GM23248 (cell line): Measurements from ENCODE around the gene TMEM169. TPM values are rescaled to one million over a fixed set of nuclear protein-coding genes. Genes with fewer than 3 reads are reported as not detected.

Source experiments
- DNase-seq: peaks from one replicate; pipeline ENCODE4 v3.0.0-alpha.2; 2015
- H2AFZ ChIP-seq: fragments of 200-600 bp; sonication (generic); 2 replicates; pipeline ENCODE4 v1.6.1; 2016; ENCODE audit warnings: antibody characterized with exemption
- H3F3A ChIP-seq: fragments of 200-600 bp; sonication (generic); 2 replicates; pipeline ENCODE4 v1.6.1; 2016; ENCODE audit warnings: mild to moderate bottlenecking, antibody characterized with exemption, mixed run types; ENCODE audit not compliant: insufficient read depth
- H3K27ac ChIP-seq: fragments of 200-600 bp; sonication (generic); 2 replicates; pipeline ENCODE4 v1.5.1; 2016; ENCODE audit warnings: mild to moderate bottlenecking
- H3K27me3 ChIP-seq: fragments of 200-600 bp; sonication (generic); replicated peaks from 2 replicates; pipeline ENCODE4 v1.6.1; 2016; ENCODE audit warnings: mild to moderate bottlenecking; ENCODE audit not compliant: insufficient read depth
- H3K36me3 ChIP-seq: fragments of 200-600 bp; sonication (generic); 2 replicates; pipeline ENCODE4 v1.6.1; 2016; ENCODE audit warnings: low read depth, mild to moderate bottlenecking
- H3K4me1 ChIP-seq: fragments of 200-600 bp; sonication (generic); 2 replicates; pipeline ENCODE4 v1.6.1; 2016; ENCODE audit warnings: mild to moderate bottlenecking; ENCODE audit not compliant: insufficient read depth
- H3K4me2 ChIP-seq: fragments of 200-600 bp; sonication (generic); one replicate; pipeline ENCODE4 v1.6.1; 2016; ENCODE audit warnings: mild to moderate bottlenecking; ENCODE audit not compliant: unreplicated experiment
- H3K4me3 ChIP-seq: fragments of 200-600 bp; sonication (generic); 2 replicates; pipeline ENCODE4 v1.5.1; 2016; ENCODE audit warnings: mild to moderate bottlenecking
- H3K79me2 ChIP-seq: fragments of 200-600 bp; sonication (generic); 2 replicates; pipeline ENCODE4 v1.6.1; 2016; ENCODE audit warnings: mild to moderate bottlenecking; ENCODE audit not compliant: insufficient read depth
- H3K9ac ChIP-seq: fragments of 200-600 bp; sonication (generic); 2 replicates; pipeline ENCODE4 v1.6.1; 2016; ENCODE audit warnings: mild to moderate bottlenecking
- H3K9me2 ChIP-seq: fragments of 200-600 bp; sonication (generic); 2 replicates; pipeline ENCODE4 v1.6.1; 2016; ENCODE audit warnings: mixed run types, mild to moderate bottlenecking, moderate library complexity; ENCODE audit not compliant: insufficient read depth
- H3K9me3 ChIP-seq: fragments of 200-600 bp; sonication (generic); one replicate; pipeline ENCODE4 v1.6.1; 2017; ENCODE audit warnings: low read depth
- H4K20me1 ChIP-seq: fragments of 200-600 bp; sonication (generic); 2 replicates; pipeline ENCODE4 v1.6.0; 2016; ENCODE audit not compliant: insufficient read depth
- EZH2 ChIP-seq: fragments of 200-600 bp; sonication (generic); IDR thresholded peaks from 2 replicates; pipeline ENCODE4 v1.6.1; 2018; ENCODE audit warnings: antibody characterized with exemption, mild to moderate bottlenecking; ENCODE audit not compliant: insufficient read depth, poor library complexity, severe bottlenecking
- EZH2phosphoT487 ChIP-seq: fragments of 200-600 bp; sonication (generic); IDR thresholded peaks from 2 replicates; pipeline ENCODE4 v1.6.1; 2018; ENCODE audit warnings: antibody characterized with exemption, moderate library complexity, mild to moderate bottlenecking, low read depth; ENCODE audit not compliant: insufficient read depth
- WGBS, 2 experiments: methylation state at CpG; one replicate each; pipeline ENCODE4 v1.1.6; 2015 to 2017; ENCODE audit warnings: low lambda C conversion rate in 2 of 2, low coverage in 1 of 2; ENCODE audit errors: missing lambda C conversion rate in 2 of 2; 5-methylcytosine and 5-hydroxymethylcytosine counted together
- in situ Hi-C: fragments of 300-500 bp; cut with MboI; formaldehyde crosslinking; loops from 2 replicates; pipeline ENCODE4 v1.15.0; 2020
- polyA plus RNA-seq: library from polyadenylated mRNA; unstranded; fragments of >200 nt; fragmentation: Nextera tagmentation; extraction: Ambion mirVana; gene quantifications from 2 replicates; pipeline ENCODE4 v1.2.1, GENCODE V29; 2016
- total RNA-seq: library from RNA; depleted of rRNA; stranded (reverse); fragments of >200 nt; shearing (Covaris generic); gene quantifications from 2 replicates; pipeline ENCODE4 v1.2.3, GENCODE V29; 2014

TMEM169 gene
- total and polyA plus RNA-seq, 2 experiments from 2014 or later = under 0.01 to 0.11 TPM

DNA sequence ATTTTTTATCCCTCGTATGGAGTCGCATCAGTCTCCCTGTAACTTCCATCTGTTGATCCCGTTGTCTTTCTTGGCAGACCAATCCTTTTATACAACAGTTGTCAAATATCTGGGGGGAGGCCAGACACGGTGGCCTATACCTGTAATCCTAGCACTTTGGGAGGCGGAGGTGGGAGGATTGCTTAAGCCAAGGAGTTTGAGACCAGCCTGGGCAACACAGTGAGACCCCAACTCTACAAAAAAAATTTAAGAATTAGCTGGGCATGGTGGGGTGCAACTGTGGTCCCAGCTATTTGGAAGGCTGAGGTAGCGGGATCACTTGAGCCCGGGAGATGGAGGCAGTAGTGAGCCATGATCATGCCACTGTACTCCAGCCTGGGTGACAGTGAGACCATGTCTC, 29.4 kb downstream of the TMEM169 start:
- Histone ChIP-seq H3F3A (peaks cover 33% of the 10 kb centered on the region), H2AFZ (no peak overlapping the region), H3K4me1 (peaks cover 35% of the 10 kb centered on the region), H3K27me3 (no peaks in the 10 kb centered on the region), H3K9me2 (no peaks in the 10 kb centered on the region), H3K79me2 (peaks cover 60% of the 10 kb centered on the region), H3K9ac (peak overlapping the region; percentile 93), H3K9me3 (no peaks in the 10 kb centered on the region), H3K27ac (peak overlapping the region; percentile 63), H3K36me3 (peaks cover 42% of the 10 kb centered on the region), H3K4me2 (peak overlapping the region; percentile 94), H4K20me1 (no peaks in the 10 kb centered on the region), H3K4me3 (peak overlapping the region; percentile 90)
- 70 to 73% methylated on average over 7 of the region's 7 CpGs for WGBS, 2 experiments
- in situ Hi-C loops = no loop called here
- no peak for DNase-seq
- TF ChIP-seq EZH2 (no peak), EZH2phosphoT487 (no peak)

- no peak for DNase-seq
- in situ Hi-C loops = no loop called here
- peak overlapping the region; percentile 12 for H3K27ac ChIP-seq
Measured at GRCh38 chr2:216112926-216113325, 31.2 kb downstream of the TMEM169 start.

DNA sequence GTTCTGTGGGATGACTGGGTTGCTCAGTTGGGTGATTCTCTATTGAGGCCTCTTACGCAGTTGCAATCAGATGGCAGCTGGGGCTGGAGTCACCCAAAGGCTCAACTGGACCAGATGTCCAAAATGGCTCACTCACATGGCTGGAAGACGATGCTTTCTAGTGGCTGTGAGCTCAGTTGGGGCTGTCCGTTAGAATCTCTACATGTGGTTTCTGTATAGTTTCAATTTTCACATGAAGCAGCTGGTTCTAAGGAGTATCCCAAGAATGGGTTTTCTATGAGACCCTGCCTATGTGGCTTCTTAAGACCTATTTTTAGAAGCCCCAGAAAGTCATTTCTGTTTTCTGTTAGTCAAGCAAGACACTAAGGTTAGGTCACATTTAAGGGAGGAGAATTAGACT, 31.9 kb downstream of the TMEM169 start:
- no peak overlapping the region for H2AFZ ChIP-seq
- H4K20me1 ChIP-seq = no peaks in the 10 kb centered on the region
- in situ Hi-C loops = no loop called here
- no peaks in the 10 kb centered on the region for H3K9me3 ChIP-seq
- H3F3A ChIP-seq = peaks cover 42% of the 10 kb centered on the region
- peaks cover 54% of the 10 kb centered on the region for H3K4me1 ChIP-seq
- H3K27me3 ChIP-seq = no peaks in the 10 kb centered on the region
- no peaks in the 10 kb centered on the region for H3K9me2 ChIP-seq
- no peak for DNase-seq
- no peak overlapping the region for H3K4me2 ChIP-seq
- no peak overlapping the region for H3K9ac ChIP-seq
- peak overlapping the region; percentile 12 for H3K27ac ChIP-seq
- no peak for TF ChIP-seq EZH2
- TF ChIP-seq EZH2phosphoT487 = no peak
- H3K4me3 ChIP-seq = no peak overlapping the region
- peaks cover 66% of the 10 kb centered on the region for H3K36me3 ChIP-seq
- peaks cover 85% of the 10 kb centered on the region for H3K79me2 ChIP-seq
- 59 to 66% methylated on average over 3 of the region's 3 CpGs for WGBS, 2 experiments

More at GRCh38 chr2:216112926-216113325, 31.2 kb downstream of the TMEM169 start:
- Histone ChIP-seq H3K36me3 (peaks cover 59% of the 10 kb centered on the region), H3K4me3 (no peak overlapping the region), H4K20me1 (no peaks in the 10 kb centered on the region), H3K4me2 (no peak overlapping the region), H3K79me2 (peaks cover 78% of the 10 kb centered on the region), H3K4me1 (peaks cover 53% of the 10 kb centered on the region), H3K9ac (0 out of 2 replicates have a peak overlapping the region, but pooled peaks have one; percentile 93), H3F3A (peaks cover 42% of the 10 kb centered on the region), H2AFZ (no peak overlapping the region), H3K9me2 (no peaks in the 10 kb centered on the region), H3K27me3 (no peaks in the 10 kb centered on the region), H3K9me3 (no peaks in the 10 kb centered on the region)
- no peak for TF ChIP-seq EZH2
- TF ChIP-seq EZH2phosphoT487 = no peak
- 61 to 62% methylated on average over 4 of the region's 4 CpGs for whole genome bisulfite sequencing, 2 experiments

DNA sequence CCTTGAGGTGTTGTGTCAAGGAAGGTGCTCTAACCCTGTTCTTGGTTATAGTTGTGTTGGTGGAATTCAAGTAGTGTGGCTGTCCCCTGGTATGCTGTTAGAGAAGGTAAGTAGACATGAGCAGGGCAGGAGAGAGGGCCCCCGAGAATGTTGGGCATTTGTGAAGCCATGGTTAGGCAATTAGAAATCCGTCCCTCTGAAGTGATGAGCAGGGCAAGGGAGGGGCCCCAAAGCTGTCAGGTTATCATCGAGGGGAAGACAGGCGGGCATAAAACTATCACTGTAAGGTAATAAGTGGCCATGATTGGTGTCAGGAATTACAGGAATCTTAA, 32.6 kb downstream of the TMEM169 start:
- Histone ChIP-seq H3K4me2 (no peak overlapping the region), H3K79me2 (peaks cover 90% of the 10 kb centered on the region), H3K4me1 (peaks cover 54% of the 10 kb centered on the region), H3F3A (peaks cover 42% of the 10 kb centered on the region), H3K4me3 (no peak overlapping the region), H3K9me3 (no peaks in the 10 kb centered on the region), H4K20me1 (no peaks in the 10 kb centered on the region), H3K36me3 (peaks cover 73% of the 10 kb centered on the region), H3K27ac (no peak overlapping the region), H3K9ac (no peak overlapping the region), H2AFZ (no peak overlapping the region), H3K27me3 (no peaks in the 10 kb centered on the region), H3K9me2 (no peaks in the 10 kb centered on the region)
- WGBS, 2 experiments = 26% methylated on average over 4 of the region's 4 CpGs
- in situ Hi-C loops = no loop called here
- TF ChIP-seq EZH2 (no peak), EZH2phosphoT487 (no peak)
- no peak for DNase-seq
